OCI-LY1 (cell line): ENCODE measurements around the gene AREL1.

ENCODE experiments used
- H2AFZ ChIP-seq: fragments of 200-600 bp; sonication (generic), shearing (Covaris generic); 2 replicates; pipeline ENCODE4 v1.6.0; 2014; ENCODE audit warnings: antibody characterized with exemption, mild to moderate bottlenecking, low read length
- H3F3A ChIP-seq: fragments of 200-600 bp; sonication (generic), shearing (Covaris generic); 2 replicates; pipeline ENCODE4 v1.6.0; 2014; ENCODE audit warnings: mild to moderate bottlenecking, antibody characterized with exemption, low read length, moderate library complexity; ENCODE audit not compliant: insufficient read depth
- H3K27ac ChIP-seq: fragments of 200-600 bp; sonication (generic); 2 replicates; pipeline ENCODE4 v1.5.1; 2014; ENCODE audit warnings: low read length, mixed run types, mild to moderate bottlenecking, low read depth; ENCODE audit not compliant: poor library complexity, severe bottlenecking
- H3K27me3 ChIP-seq: fragments of 200-600 bp; sonication (generic); 2 replicates; pipeline ENCODE4 v1.6.0; 2014; ENCODE audit warnings: antibody characterized with exemption, mild to moderate bottlenecking, low read length, moderate library complexity; ENCODE audit not compliant: insufficient read depth
- H3K36me3 ChIP-seq: fragments of 200-600 bp; sonication (generic); 2 replicates; pipeline ENCODE4 v1.6.1; 2014; ENCODE audit warnings: mild to moderate bottlenecking, antibody characterized with exemption, low read length, moderate library complexity, mixed read lengths; ENCODE audit not compliant: insufficient read depth
- H3K4me1 ChIP-seq: fragments of 200-600 bp; sonication (generic); 2 replicates; pipeline ENCODE4 v1.5.1; 2014; ENCODE audit warnings: mild to moderate bottlenecking, low read length, moderate library complexity; ENCODE audit not compliant: insufficient read depth, severe bottlenecking
- H3K4me2 ChIP-seq: fragments of 200-600 bp; sonication (generic), shearing (Covaris generic); 2 replicates; pipeline ENCODE4 v1.6.1; 2014; ENCODE audit warnings: low read length
- H3K4me3 ChIP-seq: fragments of 200-600 bp; sonication (generic); 2 replicates; pipeline ENCODE4 v1.5.1; 2014; ENCODE audit warnings: low read length, low read depth, mild to moderate bottlenecking, mixed read lengths; ENCODE audit not compliant: poor library complexity, severe bottlenecking
- H3K79me2 ChIP-seq: fragments of 200-600 bp; shearing (Covaris generic); 2 replicates; pipeline ENCODE4 v1.6.1; 2016; ENCODE audit warnings: mixed run types, low read length, mixed read lengths; ENCODE audit not compliant: insufficient read depth
- H3K9ac ChIP-seq: fragments of 200-600 bp; sonication (generic), shearing (Covaris generic); 2 replicates; pipeline ENCODE4 v1.6.1; 2014; ENCODE audit warnings: mild to moderate bottlenecking, low read length, mixed read lengths
- H3K9me2 ChIP-seq: fragments of 200-600 bp; sonication (generic), shearing (Covaris generic); 2 replicates; pipeline ENCODE4 v1.6.1; 2014; ENCODE audit warnings: low read depth, mild to moderate bottlenecking, low read length, mixed read lengths
- H3K9me3 ChIP-seq: fragments of 200-600 bp; shearing (Covaris generic); 2 replicates; pipeline ENCODE4 v1.6.1; 2014; ENCODE audit warnings: low read length, mixed read lengths
- H4K20me1 ChIP-seq: fragments of 200-600 bp; sonication (generic), shearing (Covaris generic); 2 replicates; pipeline ENCODE4 v1.6.0; 2016; ENCODE audit warnings: mild to moderate bottlenecking, low read length; ENCODE audit not compliant: insufficient read depth
- EZH2 ChIP-seq: fragments of 200-600 bp; sonication (generic), shearing (Covaris generic); IDR thresholded peaks from 2 replicates; pipeline ENCODE4 v1.8.0; 2017; ENCODE audit warnings: borderline replicate concordance, mixed run types, mild to moderate bottlenecking, antibody characterized with exemption, low read length, moderate library complexity, mixed read lengths
- TF ChIP-seq, protein P1 (sequence below): fragments of 200-600 bp; sonication (generic), shearing (Covaris generic); IDR thresholded peaks from 2 replicates; pipeline ENCODE4 v1.5.1; 2017; ENCODE audit warnings: mild to moderate bottlenecking, antibody characterized with exemption, low read length, moderate library complexity, mixed read lengths

AREL1 gene

DNA sequence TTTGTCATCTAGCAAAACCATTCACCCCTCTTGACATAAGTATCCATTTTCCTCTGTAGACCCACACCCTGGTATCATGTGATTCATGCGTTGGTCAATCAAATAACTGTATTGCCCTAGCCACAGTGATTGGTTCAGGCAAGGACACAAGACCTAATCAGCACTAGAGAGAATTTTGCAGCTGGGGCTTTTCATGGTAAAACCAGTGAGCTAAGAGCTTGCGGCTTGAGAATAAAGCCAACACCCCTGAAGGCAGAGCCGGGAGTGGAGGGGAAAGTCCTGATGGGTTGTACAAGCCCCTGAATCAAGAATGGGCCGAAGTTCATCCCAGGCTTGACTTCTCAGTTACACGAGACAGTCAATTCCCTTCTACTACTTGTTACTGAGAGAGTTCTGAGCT lies 67.6 kb downstream of the AREL1 start:
- no peak overlapping the region for H3K9ac ChIP-seq
- H3F3A ChIP-seq: no peaks in the 10 kb centered on the region
- no peak overlapping the region for H3K4me2 ChIP-seq
- H3K79me2 ChIP-seq: no peaks in the 10 kb centered on the region
- H3K27me3 ChIP-seq: peaks cover 4% of the 10 kb centered on the region; the same call in 1 of the 2 replicates
- TF ChIP-seq, protein P1, sequence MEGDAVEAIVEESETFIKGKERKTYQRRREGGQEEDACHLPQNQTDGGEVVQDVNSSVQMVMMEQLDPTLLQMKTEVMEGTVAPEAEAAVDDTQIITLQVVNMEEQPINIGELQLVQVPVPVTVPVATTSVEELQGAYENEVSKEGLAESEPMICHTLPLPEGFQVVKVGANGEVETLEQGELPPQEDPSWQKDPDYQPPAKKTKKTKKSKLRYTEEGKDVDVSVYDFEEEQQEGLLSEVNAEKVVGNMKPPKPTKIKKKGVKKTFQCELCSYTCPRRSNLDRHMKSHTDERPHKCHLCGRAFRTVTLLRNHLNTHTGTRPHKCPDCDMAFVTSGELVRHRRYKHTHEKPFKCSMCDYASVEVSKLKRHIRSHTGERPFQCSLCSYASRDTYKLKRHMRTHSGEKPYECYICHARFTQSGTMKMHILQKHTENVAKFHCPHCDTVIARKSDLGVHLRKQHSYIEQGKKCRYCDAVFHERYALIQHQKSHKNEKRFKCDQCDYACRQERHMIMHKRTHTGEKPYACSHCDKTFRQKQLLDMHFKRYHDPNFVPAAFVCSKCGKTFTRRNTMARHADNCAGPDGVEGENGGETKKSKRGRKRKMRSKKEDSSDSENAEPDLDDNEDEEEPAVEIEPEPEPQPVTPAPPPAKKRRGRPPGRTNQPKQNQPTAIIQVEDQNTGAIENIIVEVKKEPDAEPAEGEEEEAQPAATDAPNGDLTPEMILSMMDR: no peak
- no peak for TF ChIP-seq EZH2
- no peak overlapping the region for H2AFZ ChIP-seq
- H3K27ac ChIP-seq: no peak overlapping the region
- no peaks in the 10 kb centered on the region for H3K36me3 ChIP-seq
- H3K4me1 ChIP-seq: no peaks in the 10 kb centered on the region
- no peaks in the 10 kb centered on the region for H4K20me1 ChIP-seq
- H3K9me3 ChIP-seq: no peaks in the 10 kb centered on the region
- no peak overlapping the region for H3K4me3 ChIP-seq
- H3K9me2 ChIP-seq: no peaks in the 10 kb centered on the region

DNA sequence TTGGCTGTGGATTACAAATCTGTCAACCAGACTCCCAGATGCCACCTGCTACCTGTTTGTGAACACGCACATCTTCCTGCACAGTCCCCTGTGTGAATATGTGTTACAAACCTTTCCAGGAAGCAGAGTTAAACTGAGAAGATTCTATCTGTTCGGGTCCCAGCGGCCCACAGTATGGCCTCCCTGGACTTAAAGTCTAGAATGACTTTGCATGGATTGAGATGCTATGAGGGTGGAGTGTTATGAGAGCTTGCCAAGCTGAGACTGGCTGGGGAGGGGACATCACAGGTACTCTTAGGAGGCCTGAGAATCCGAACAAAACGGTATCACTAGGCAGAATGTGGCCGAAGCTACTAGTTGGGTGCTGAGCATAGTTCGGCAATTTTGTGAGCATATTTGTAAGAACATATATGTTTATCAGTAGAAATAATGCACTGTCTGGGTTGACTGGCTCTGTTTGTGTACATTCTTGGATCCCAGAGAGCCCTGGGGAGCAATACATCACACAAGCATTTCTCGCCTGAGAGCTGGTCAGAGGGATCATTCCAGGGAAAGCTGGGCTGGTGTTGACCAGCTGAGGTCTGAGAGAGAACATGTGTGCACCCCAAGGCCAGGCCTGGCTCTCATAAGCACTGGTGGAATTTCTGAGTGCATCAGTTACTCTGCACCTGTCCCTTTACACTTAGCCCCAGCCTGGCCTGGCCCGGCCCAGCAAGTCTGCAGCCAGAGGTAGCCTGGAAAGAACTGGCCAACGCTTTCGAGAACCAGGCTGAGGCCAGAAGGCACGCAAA lies 71.1 kb downstream of the AREL1 start:
- no peaks in the 10 kb centered on the region for H3K79me2 ChIP-seq
- no peak overlapping the region for H3K9ac ChIP-seq
- H4K20me1 ChIP-seq: no peaks in the 10 kb centered on the region
- no peak overlapping the region for H3K4me2 ChIP-seq
- no peaks in the 10 kb centered on the region for H3K4me1 ChIP-seq
- H2AFZ ChIP-seq: no peak overlapping the region
- no peak overlapping the region for H3K27ac ChIP-seq
- peaks cover 2% of the 10 kb centered on the region; the same call in 1 of the 2 replicates for H3K27me3 ChIP-seq
- H3K9me2 ChIP-seq: no peaks in the 10 kb centered on the region
- H3F3A ChIP-seq: no peaks in the 10 kb centered on the region
- H3K9me3 ChIP-seq: no peaks in the 10 kb centered on the region
- H3K4me3 ChIP-seq: no peak overlapping the region
- H3K36me3 ChIP-seq: no peaks in the 10 kb centered on the region
- TF ChIP-seq EZH2: no peak
- TF ChIP-seq, protein P1: no peak

DNA sequence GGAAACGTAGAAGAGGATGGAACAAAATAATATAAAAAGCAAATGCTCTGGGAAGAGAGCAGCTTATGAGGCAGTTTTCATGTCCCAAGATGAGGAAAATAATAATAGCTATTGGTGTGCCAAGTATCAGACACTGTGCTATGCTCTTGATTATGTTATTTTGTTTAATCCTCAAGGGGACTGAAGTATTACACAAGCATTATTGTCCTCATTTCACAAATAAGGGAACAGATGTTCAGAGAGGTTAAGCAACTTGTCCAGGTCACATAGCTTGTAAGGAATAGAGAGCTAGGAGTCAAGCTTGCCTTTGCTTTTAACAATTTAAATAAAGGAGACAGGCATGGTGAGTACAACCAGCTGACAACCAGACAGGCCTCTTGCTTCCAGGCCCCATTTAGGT lies 73.9 kb downstream of the AREL1 start:
- Histone ChIP-seq H3F3A (no peaks in the 10 kb centered on the region), H3K4me3 (no peak overlapping the region)
- TF ChIP-seq EZH2: no peak
- TF ChIP-seq, protein P1: no peak

More for the DNA sequence above, 73.9 kb downstream of the AREL1 start:
- Histone ChIP-seq H4K20me1 (no peaks in the 10 kb centered on the region), H3K4me1 (no peaks in the 10 kb centered on the region), H3K9me2 (no peaks in the 10 kb centered on the region), H3K36me3 (no peaks in the 10 kb centered on the region), H3K9me3 (no peaks in the 10 kb centered on the region), H3K9ac (no peak overlapping the region), H2AFZ (no peak overlapping the region), H3K79me2 (no peaks in the 10 kb centered on the region), H3K27ac (no peak overlapping the region), H3K27me3 (peaks cover 6% of the 10 kb centered on the region; the same call in 1 of the 2 replicates), H3K4me2 (no peak overlapping the region)
